Measurements from ENCODE around the gene TMPRSS5. TPM values are rescaled to one million over a fixed set of nuclear protein-coding genes. Genes with fewer than 3 reads are reported as not detected.
"Not testable (repeated sequence)": the region's sequence is repeated elsewhere in the genome, so short reads cannot be mapped to it uniquely, and the experiment has no call there.

Gene TMPRSS5
- total RNA-seq, 1 donor from 2014 or later = not detected

DNA sequence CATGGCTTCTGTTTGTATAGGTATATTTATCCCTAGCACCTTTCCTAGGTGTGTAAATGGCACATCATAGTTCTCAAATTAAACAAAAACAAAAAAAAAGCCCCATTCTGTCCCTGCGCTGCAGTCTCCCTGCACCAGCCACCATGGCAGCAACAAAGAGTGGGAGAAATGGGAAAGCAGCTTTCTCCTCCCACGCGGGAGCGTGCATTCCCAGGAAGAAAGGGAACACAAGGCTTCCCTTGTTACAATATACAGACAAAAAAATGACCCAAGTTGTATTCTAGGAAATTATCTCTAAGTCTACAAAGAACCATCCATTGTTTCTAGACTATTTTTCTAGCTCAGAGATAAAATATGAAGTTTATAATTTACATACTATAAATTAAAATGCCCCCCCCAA is 16.1 kb upstream of the TMPRSS5 start:
- TF ChIP-seq EZH2 (IDR thresholded peaks at IDR 0.05) (no peak), EZH2phosphoT487 (IDR thresholded peaks at IDR 0.05) (no peak), CTCF (IDR thresholded peaks at IDR 0.05) (no peak)
- no peak overlapping the region for H2AFZ ChIP-seq (replicated peaks)
- no peak overlapping the region for H3K4me3 ChIP-seq
- H3K9me3 ChIP-seq (ENCODE audit: low read depth) = no peaks in the 10 kb centered on the region
- no peaks in the 10 kb centered on the region for H3F3A ChIP-seq (ENCODE audit: low read depth)
- H3K27ac Mint-ChIP-seq = no peak overlapping the region
- no peaks in the 10 kb centered on the region for H4K20me1 ChIP-seq (ENCODE audit: low read depth)
- peaks cover 6% of the 10 kb centered on the region for H3K9me3 Mint-ChIP-seq
- no peak overlapping the region for H3K4me2 ChIP-seq
- no peaks in the 10 kb centered on the region for H3K4me1 ChIP-seq
- H3K4me1 Mint-ChIP-seq = peaks cover 9% of the 10 kb centered on the region
- no peaks in the 10 kb centered on the region for H3K27me3 ChIP-seq
- H3K27me3 Mint-ChIP-seq (ENCODE audit: insufficient read depth, low read depth) = peaks cover 2% of the 10 kb centered on the region
- DNase-seq (ENCODE audit: low spot score) = no peak
- peaks cover 19% of the 10 kb centered on the region for H3K36me3 Mint-ChIP-seq
- no peaks in the 10 kb centered on the region for H3K79me2 ChIP-seq (ENCODE audit: low read depth)
- H3K36me3 ChIP-seq = no peaks in the 10 kb centered on the region
- H3K9ac ChIP-seq = no peak overlapping the region
- no peak overlapping the region for H3K27ac ChIP-seq
- no peak overlapping the region for H3K4me3 Mint-ChIP-seq

DNA sequence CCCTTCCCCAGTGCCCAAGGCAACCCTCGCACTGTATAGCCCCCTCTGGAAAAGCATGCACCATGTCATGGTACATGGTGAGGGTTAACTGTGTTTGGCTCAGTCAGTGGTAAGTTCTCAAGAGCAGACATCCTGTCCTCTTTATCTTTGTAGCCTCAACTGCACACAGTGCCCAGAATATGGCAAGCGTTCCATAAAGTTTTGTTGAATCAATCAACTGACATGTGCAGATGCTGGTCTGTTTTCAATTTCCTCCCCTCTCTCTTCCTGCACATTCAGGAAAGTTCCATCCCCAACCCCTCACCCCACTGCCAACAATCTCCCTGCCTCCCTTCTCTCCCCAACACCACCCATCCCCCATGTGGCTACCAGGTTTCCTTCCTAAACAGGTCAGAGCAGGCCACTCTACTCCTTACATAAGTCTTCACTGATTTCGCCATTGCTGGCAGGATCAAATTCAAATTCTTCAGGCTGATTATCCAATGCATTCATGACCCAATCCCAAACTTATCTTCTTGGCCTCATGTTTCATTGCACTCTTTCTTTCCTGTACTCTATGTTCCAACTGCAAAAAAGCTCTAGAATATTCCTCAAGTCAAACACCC is 15.5 kb upstream of the TMPRSS5 start:
- TF ChIP-seq CTCF (IDR thresholded peaks at IDR 0.05) (no peak), EZH2 (IDR thresholded peaks at IDR 0.05) (no peak)
- H3K79me2 ChIP-seq (ENCODE audit: low read depth) = no peaks in the 10 kb centered on the region
- H3F3A ChIP-seq (ENCODE audit: low read depth) = no peaks in the 10 kb centered on the region
- H3K4me2 ChIP-seq = no peak overlapping the region
- peaks cover 6% of the 10 kb centered on the region for H3K9me3 Mint-ChIP-seq
- DNase-seq (ENCODE audit: low spot score) = no peak
- no peak overlapping the region for H3K4me3 Mint-ChIP-seq
- no peak overlapping the region for H3K27ac Mint-ChIP-seq
- H3K9ac ChIP-seq = no peak overlapping the region
- H3K4me1 ChIP-seq = no peaks in the 10 kb centered on the region
- no peak overlapping the region for H2AFZ ChIP-seq (replicated peaks)
- H3K27ac ChIP-seq = no peak overlapping the region
- no peaks in the 10 kb centered on the region for H4K20me1 ChIP-seq (ENCODE audit: low read depth)
- H3K36me3 ChIP-seq = no peaks in the 10 kb centered on the region
- peaks cover 9% of the 10 kb centered on the region for H3K4me1 Mint-ChIP-seq
- peaks cover 21% of the 10 kb centered on the region for H3K36me3 Mint-ChIP-seq
- H3K27me3 Mint-ChIP-seq (ENCODE audit: insufficient read depth, low read depth) = no peaks in the 10 kb centered on the region
- no peaks in the 10 kb centered on the region for H3K9me3 ChIP-seq (ENCODE audit: low read depth)
- H3K4me3 ChIP-seq = no peak overlapping the region
- H3K27me3 ChIP-seq = no peaks in the 10 kb centered on the region

- H3K27ac Mint-ChIP-seq; H3K79me2 ChIP-seq (ENCODE audit: low read depth); H3K27me3 ChIP-seq; H2AFZ ChIP-seq (replicated peaks); H3K36me3 ChIP-seq; H3K4me1 ChIP-seq; H4K20me1 ChIP-seq (ENCODE audit: low read depth); H3K4me1 Mint-ChIP-seq; H3K4me3 Mint-ChIP-seq; H3K9me3 Mint-ChIP-seq; H3K4me2 ChIP-seq; H3K4me3 ChIP-seq; H3K9ac ChIP-seq; H3F3A ChIP-seq (ENCODE audit: low read depth); H3K27ac ChIP-seq; H3K27me3 Mint-ChIP-seq (ENCODE audit: insufficient read depth, low read depth); DNase-seq (ENCODE audit: low spot score); H3K9me3 ChIP-seq (ENCODE audit: low read depth): not testable (repeated sequence)
- H3K36me3 Mint-ChIP-seq = peaks cover 21% of the 10 kb centered on the region
Measured at GRCh38 chr11:113720478-113720877, 14.4 kb upstream of the TMPRSS5 start.

GRCh38 chr11:113715882-113716625 is 9.9 kb upstream of the TMPRSS5 start:
- Histone ChIP-seq H3K4me1 (no peaks in the 10 kb centered on the region), H3K79me2 (ENCODE audit: low read depth) (no peaks in the 10 kb centered on the region), H2AFZ (replicated peaks) (no peak overlapping the region), H3K9me3 (ENCODE audit: low read depth) (no peaks in the 10 kb centered on the region), H3K9ac (no peak overlapping the region), H3K27ac (no peak overlapping the region), H3K27me3 (no peaks in the 10 kb centered on the region), H3F3A (ENCODE audit: low read depth) (no peaks in the 10 kb centered on the region), H3K4me2 (no peak overlapping the region), H3K36me3 (no peaks in the 10 kb centered on the region), H4K20me1 (ENCODE audit: low read depth) (no peaks in the 10 kb centered on the region), H3K4me3 (no peak overlapping the region)
- Mint-ChIP-seq H3K27ac (no peak overlapping the region), H3K4me3 (no peak overlapping the region), H3K36me3 (peaks cover 27% of the 10 kb centered on the region), H3K9me3 (peaks cover 6% of the 10 kb centered on the region), H3K27me3 (ENCODE audit: insufficient read depth, low read depth) (no peaks in the 10 kb centered on the region), H3K4me1 (no peaks in the 10 kb centered on the region)
- DNase-seq (ENCODE audit: low spot score) = no peak
- no peak for TF ChIP-seq EZH2phosphoT487 (IDR thresholded peaks at IDR 0.05)
- TF ChIP-seq CTCF (IDR thresholded peaks at IDR 0.05) = no peak
